Neutrophil (primary cell): ENCODE data around the gene ARAP2.

ENCODE experiments used
- H3K27ac ChIP-seq: fragments of 200-600 bp; sonication (generic); 2 replicates; pipeline ENCODE4 v1.5.1; 2016; ENCODE audit warnings: mild to moderate bottlenecking, moderate library complexity
- H3K27me3 ChIP-seq: fragments of 200-600 bp; sonication (generic); 2 replicates; pipeline ENCODE4 v1.6.0; 2016; ENCODE audit warnings: mild to moderate bottlenecking
- H3K36me3 ChIP-seq: fragments of 200-600 bp; sonication (generic); 2 replicates; pipeline ENCODE4 v1.5.1; 2017
- H3K4me1 ChIP-seq, 2 experiments: fragments of 200-600 bp in 1 of 2; sonication (generic) in 1 of 2; 1 replicate in 1 of 2; 2 replicates in 1 of 2; pipeline versions ENCODE4 v1.5.1 to v1.6.1; 2013 to 2016; ENCODE audit warnings: low read depth in 1 of 2, low read length in 1 of 2, mild to moderate bottlenecking in 1 of 2, moderate library complexity in 1 of 2; ENCODE audit not compliant: control insufficient read depth in 1 of 2, insufficient read depth in 1 of 2
- H3K4me3 ChIP-seq, 2 experiments: fragments of 200-600 bp in 1 of 2; sonication (generic) in 1 of 2; 1 replicate in 1 of 2; 2 replicates in 1 of 2; pipeline ENCODE4 v1.5.1; 2013 to 2016; ENCODE audit warnings: low read depth in 1 of 2, low read length in 1 of 2, mild to moderate bottlenecking in 1 of 2, moderate library complexity in 1 of 2
- H3K9me3 ChIP-seq: fragments of 200-600 bp; sonication (generic); 2 replicates; pipeline ENCODE4 v1.5.1; 2016
- TF ChIP-seq, protein P1 (sequence below): fragments of 200-600 bp; sonication (generic); IDR thresholded peaks from 2 replicates; pipeline ENCODE4 v1.5.1; 2016; ENCODE audit warnings: antibody characterized with exemption

The ARAP2 gene

DNA sequence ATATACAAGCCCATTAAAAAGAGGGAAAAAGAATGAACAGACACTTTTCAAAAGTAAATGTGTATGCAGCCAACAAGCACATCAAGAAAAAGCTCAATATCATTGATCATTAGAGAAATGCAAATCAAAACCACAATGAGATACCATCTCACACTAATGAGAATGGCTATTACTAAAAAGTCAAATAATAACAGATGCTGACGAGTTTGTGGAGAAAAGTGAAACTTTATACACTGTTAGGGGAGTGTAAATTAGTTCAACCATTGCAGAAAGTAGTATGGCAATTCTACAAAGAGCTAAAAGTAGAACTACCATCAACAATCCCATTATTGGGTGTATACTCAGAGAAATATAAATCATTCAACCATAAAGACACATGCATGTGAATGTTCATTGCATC lies 203.0 kb downstream of the ARAP2 start:
- TF ChIP-seq, protein P1, sequence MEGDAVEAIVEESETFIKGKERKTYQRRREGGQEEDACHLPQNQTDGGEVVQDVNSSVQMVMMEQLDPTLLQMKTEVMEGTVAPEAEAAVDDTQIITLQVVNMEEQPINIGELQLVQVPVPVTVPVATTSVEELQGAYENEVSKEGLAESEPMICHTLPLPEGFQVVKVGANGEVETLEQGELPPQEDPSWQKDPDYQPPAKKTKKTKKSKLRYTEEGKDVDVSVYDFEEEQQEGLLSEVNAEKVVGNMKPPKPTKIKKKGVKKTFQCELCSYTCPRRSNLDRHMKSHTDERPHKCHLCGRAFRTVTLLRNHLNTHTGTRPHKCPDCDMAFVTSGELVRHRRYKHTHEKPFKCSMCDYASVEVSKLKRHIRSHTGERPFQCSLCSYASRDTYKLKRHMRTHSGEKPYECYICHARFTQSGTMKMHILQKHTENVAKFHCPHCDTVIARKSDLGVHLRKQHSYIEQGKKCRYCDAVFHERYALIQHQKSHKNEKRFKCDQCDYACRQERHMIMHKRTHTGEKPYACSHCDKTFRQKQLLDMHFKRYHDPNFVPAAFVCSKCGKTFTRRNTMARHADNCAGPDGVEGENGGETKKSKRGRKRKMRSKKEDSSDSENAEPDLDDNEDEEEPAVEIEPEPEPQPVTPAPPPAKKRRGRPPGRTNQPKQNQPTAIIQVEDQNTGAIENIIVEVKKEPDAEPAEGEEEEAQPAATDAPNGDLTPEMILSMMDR = no peak
- H3K4me3 ChIP-seq = no peak overlapping the region
- H3K36me3 ChIP-seq = no peaks in the 10 kb centered on the region
- H3K27me3 ChIP-seq = no peaks in the 10 kb centered on the region
- no peak overlapping the region for H3K27ac ChIP-seq
- no peaks in the 10 kb centered on the region for H3K9me3 ChIP-seq
- H3K4me1 ChIP-seq = no peaks in the 10 kb centered on the region

DNA sequence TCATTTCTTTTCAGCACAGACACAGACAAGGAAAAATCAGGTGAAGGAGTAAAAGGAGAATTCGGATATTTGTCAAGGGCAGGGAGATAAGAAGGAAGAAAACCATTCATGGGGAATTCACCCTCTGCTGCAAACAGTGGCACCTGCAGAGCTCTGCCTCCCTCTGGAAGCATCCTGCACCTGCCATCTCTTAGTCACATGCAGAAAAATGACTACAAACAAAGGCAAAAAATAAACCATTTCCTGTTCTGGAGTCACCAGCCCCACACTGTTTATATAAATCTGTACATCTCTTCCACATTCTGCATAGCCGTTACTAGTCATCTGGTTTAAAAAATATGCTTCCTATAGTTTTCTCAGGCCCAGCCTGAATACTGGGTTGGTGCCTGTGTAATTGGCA lies 205.3 kb downstream of the ARAP2 start:
- no peaks in the 10 kb centered on the region for H3K9me3 ChIP-seq
- H3K27ac ChIP-seq = no peak overlapping the region
- no peak overlapping the region for H3K4me3 ChIP-seq
- H3K27me3 ChIP-seq = no peaks in the 10 kb centered on the region
- TF ChIP-seq, protein P1 = no peak
- H3K4me1 ChIP-seq = no peaks in the 10 kb centered on the region
- H3K36me3 ChIP-seq = no peaks in the 10 kb centered on the region

DNA sequence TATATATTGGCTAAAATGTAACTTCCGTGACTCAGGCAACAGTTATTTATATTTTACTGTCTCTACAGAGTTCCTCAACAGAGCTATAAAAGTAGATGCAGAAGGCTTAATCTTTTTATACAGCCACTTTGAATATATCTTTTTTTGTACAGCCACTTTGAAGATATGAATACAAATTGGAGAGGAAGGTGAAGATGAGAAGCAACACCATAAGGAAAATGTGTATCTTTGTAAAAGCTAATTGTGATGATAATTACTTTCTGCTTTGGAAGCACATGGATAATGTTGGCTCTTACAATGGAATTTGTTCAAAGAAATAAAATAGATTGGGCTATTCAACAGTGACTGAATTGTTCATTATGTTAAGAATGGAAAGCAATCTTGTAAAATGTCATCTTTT lies 205.8 kb downstream of the ARAP2 start:
- Histone ChIP-seq H3K4me1 (no peaks in the 10 kb centered on the region), H3K27me3 (no peaks in the 10 kb centered on the region), H3K27ac (no peak overlapping the region), H3K4me3 (no peak overlapping the region), H3K36me3 (no peaks in the 10 kb centered on the region), H3K9me3 (no peaks in the 10 kb centered on the region)
- TF ChIP-seq, protein P1 = no peak

DNA sequence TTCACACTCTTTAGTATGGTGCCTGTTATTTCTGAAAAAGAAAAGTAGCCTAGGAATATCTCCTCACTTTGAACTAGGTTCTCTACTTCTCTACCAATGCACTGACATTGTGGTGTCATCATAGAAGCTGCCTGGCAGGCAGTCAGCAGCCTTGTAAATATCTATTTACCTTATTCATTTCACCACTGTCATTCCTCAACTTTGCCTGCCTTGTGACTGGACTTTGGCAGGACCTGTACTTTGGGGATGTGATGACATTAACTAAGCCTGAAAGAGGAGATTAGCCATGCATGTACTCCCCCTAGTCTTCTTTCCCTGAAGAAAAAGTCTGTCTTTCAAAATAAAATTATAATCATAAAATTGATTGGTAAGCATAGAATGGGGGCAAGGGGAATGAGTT lies 207.2 kb downstream of the ARAP2 start:
- Histone ChIP-seq H3K9me3 (no peaks in the 10 kb centered on the region), H3K27ac (no peak overlapping the region), H3K36me3 (no peaks in the 10 kb centered on the region), H3K27me3 (no peaks in the 10 kb centered on the region), H3K4me3 (no peak overlapping the region), H3K4me1 (no peaks in the 10 kb centered on the region)
- TF ChIP-seq, protein P1 = no peak

DNA sequence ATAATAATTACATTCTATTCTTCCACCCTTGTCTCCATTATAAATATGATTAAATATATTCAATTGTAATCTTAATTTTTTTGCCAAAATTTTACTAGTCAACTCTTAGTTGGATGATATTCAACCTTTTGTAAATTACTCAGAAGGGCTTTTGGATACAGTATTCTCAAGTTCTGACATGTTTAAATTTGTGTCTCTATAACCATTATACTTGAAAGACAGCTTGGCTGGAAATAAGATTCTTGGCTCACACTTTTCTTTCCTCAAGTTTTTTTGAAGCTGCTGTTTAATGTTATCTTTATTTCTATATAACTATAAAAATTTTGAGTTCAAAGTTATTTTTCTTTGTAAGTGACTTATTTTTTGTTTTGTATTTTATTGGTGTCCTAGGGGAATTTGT lies 214.4 kb downstream of the ARAP2 start:
- no peaks in the 10 kb centered on the region for H3K36me3 ChIP-seq
- no peak overlapping the region for H3K27ac ChIP-seq
- no peaks in the 10 kb centered on the region for H3K4me1 ChIP-seq
- no peak overlapping the region for H3K4me3 ChIP-seq
- H3K27me3 ChIP-seq = no peaks in the 10 kb centered on the region
- H3K9me3 ChIP-seq = no peaks in the 10 kb centered on the region
- TF ChIP-seq, protein P1 = no peak

DNA sequence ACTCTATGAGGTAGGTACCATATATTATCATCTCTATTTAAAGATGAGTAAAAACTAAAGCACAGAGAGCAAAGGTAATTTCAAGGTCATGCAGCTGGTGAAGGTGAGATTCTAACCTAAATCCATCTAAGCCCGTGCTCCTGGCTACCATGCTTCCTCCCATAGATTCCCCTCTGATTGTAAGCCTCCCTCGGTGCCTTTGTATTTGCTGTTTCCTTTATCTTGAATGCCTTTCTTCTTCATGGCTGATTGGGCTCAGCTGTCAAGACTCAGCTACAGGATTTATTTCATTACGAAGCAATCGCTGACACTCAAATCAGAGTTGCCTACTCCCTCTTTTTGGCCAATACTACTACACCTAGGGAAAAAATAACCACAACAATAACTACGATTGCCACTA lies 217.1 kb downstream of the ARAP2 start:
- Histone ChIP-seq H3K4me1 (no peaks in the 10 kb centered on the region), H3K27me3 (no peaks in the 10 kb centered on the region), H3K27ac (no peak overlapping the region), H3K36me3 (no peaks in the 10 kb centered on the region), H3K9me3 (no peaks in the 10 kb centered on the region), H3K4me3 (no peak overlapping the region)
- TF ChIP-seq, protein P1 = no peak
